HG02852 (cell line): ENCODE results near the gene NAA40.

ENCODE experiments used
- ATAC-seq: cut with Tn5 transposase; IDR thresholded peaks from one replicate; pipeline ENCODE4 v1.9.1; 2021; ENCODE audit warnings: mild to moderate bottlenecking, moderate library complexity; ENCODE audit not compliant: unreplicated experiment

The NAA40 gene

DNA sequence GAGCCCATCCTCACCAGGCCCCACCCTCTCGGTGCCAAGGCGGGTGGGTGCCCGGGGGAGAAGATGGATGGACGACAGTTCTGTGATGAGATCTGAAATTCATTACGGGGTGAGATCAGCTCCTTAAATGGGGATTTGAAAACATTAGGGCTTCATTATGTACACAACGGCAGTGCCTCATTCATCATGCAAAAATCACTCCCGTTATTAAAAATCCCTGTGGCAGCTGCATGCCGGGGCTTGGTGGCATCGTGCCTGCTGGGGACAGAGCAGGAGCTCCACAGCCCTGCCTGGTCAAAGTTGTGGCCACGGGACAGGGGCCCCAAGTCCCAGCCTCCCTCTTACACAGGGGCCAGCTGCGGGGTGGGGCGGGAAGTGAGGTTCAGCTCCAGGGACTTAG lies 67.6 kb downstream of the NAA40 start:
- ATAC-seq = no peak
